HG03025 (cell line): ENCODE data around the gene PRKCQ.
A peak's percentile ranks its signal among the peaks of the same experiment; 100 is the strongest.
"Not testable (repeated sequence)": the region's sequence is repeated elsewhere in the genome, so short reads cannot be mapped to it uniquely, and the experiment has no call there.

Source experiments
- ATAC-seq: cut with Tn5 transposase; IDR thresholded peaks from one replicate; pipeline ENCODE4 v1.9.1; 2021; ENCODE audit warnings: mild to moderate bottlenecking, moderate library complexity; ENCODE audit not compliant: unreplicated experiment, low FRiP score

Gene PRKCQ

GRCh38 chr10:6396226-6396625 is 183.8 kb downstream of the PRKCQ start:
- ATAC-seq = no peak

GRCh38 chr10:6395606-6396005 is 184.5 kb downstream of the PRKCQ start:
- ATAC-seq = no peak

- no peak for ATAC-seq
Measured at GRCh38 chr10:6394084-6394483, 186.0 kb downstream of the PRKCQ start.

GRCh38 chr10:6393168-6393567 is 186.9 kb downstream of the PRKCQ start:
- no peak for ATAC-seq

GRCh38 chr10:6390213-6390845 is 189.7 kb downstream of the PRKCQ start:
- no peak for ATAC-seq

DNA sequence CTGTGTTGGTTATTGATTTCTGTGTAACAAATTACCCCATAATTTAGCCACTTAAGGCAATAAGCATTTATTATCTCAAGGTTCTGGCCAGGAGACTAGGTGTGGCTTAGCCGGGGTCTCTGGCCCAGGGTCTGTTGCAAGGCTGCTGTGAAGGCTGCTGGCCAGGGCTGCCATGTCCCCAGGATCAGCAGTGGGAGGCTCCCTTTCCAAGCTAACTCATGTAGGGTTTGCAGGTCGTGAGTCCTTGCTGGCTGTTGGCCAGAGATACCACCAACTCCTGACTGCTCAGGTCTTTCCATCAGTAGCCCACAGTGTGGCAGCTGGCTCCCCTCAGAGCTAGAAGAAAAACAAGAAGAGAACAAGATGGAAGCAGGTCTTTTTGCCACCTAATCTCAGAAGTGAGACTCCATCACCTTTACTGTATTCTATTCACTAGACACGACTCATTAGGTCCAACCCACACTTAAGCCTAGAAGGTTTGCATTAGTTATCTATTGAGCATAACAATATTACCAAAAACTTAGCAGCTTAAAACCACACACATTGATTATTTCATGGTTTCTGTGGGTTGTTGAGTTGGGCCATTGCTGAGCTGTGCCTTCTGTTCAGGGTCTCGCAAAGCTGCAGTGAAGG is 191.7 kb downstream of the PRKCQ start:
- no peak for ATAC-seq

GRCh38 chr10:6386960-6387359 is 193.1 kb downstream of the PRKCQ start:
- ATAC-seq = no peak

DNA sequence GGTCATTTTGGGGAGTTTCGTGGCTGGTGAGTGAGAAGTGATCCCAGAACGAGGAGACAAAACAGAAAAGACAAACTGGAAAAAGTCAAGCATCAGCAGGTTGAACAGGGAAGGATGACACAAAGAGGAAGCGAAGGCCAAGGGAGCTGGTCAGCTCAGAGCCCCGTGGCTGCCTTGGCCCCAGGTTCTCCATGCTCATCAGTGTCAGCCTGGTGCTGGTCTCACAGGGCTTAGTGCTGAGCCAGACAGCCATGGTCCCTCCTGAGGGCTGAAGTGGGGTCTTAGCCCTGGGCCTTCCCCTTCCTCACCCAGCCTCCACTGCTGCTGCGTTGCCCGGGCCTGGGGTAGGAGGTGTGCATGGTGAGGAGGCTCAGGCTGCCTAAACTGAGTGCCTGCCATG is 193.7 kb downstream of the PRKCQ start:
- no peak for ATAC-seq

DNA sequence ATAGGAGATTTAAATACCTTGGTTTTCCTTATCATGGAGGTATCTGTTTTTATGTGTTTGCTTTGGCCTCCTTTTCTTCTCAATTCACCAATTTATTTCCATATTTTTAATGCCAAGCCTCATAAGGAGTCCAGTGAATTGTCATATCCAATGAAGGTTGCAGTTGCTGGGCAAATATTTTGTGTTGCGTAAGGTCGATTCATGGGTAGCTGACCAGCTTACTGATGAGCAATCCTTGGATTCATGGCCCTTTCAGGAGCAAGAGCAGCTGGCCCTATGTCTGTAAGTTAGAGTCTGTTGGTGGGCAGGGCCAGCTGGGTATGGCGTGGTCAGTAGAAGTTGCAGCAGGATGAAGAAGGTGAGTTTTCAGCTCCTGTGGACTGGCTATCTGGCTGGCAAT is 194.4 kb downstream of the PRKCQ start:
- no peak for ATAC-seq

DNA sequence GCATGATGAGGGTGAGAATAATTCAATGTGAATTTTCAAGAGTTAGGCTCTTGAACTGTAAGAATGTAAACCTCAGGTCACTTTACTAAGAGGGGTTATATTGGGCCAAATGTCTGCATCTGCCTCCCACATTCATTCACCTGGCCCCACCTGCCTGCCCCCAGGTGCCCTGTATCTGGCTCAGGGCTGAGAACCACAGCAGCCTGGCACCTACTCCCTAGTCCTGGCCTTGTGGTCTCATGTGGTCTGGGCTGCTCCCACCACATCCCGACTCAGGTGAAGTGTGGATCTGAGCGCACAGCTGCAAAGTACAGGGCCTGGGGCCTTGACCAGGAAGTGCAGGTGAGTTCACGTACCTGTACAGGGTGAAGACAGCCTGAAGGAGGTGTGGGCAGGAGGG is 195.2 kb downstream of the PRKCQ start:
- ATAC-seq = no peak

GRCh38 chr10:6384031-6384430 is 196.0 kb downstream of the PRKCQ start:
- ATAC-seq = no peak

DNA sequence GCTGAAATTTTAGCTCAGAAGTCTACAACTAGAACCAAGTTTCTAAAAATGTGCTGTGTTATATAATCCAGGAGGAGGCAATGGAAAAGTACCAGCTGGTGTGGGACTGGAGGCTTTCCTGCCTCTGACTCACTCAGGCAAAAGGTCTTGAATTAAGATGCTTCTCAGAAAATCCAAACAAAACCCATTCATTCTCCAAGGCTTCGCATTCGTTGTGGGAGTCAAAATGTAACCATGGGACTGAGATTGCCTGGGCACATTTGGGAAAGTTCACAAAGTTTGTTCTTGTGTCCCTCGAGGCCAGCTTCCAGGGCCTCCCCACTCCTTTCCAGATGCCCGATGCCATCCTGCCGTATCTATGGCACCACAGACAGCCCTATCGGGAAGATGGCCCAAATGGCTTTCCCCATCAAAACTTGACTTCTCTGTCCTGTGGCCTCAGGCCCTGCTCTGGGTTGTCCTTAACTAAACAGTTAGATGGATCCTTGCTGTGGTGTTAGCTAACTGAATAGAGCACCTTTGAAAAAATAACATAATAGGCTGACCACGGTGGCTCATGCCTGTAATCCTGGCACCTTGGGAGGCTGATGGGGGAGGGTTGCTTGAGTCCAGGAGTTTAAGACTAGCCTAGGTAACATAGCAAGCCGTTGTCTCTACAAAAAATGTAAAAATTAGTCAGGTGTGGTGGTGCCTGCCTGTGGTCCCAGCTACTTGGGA is 196.8 kb downstream of the PRKCQ start:
- no peak for ATAC-seq

- ATAC-seq = peak; percentile 80
Measured at GRCh38 chr10:6382081-6382480, 198.0 kb downstream of the PRKCQ start.

- not testable (repeated sequence) for ATAC-seq
Measured at GRCh38 chr10:6380478-6380877, 199.6 kb downstream of the PRKCQ start.

DNA sequence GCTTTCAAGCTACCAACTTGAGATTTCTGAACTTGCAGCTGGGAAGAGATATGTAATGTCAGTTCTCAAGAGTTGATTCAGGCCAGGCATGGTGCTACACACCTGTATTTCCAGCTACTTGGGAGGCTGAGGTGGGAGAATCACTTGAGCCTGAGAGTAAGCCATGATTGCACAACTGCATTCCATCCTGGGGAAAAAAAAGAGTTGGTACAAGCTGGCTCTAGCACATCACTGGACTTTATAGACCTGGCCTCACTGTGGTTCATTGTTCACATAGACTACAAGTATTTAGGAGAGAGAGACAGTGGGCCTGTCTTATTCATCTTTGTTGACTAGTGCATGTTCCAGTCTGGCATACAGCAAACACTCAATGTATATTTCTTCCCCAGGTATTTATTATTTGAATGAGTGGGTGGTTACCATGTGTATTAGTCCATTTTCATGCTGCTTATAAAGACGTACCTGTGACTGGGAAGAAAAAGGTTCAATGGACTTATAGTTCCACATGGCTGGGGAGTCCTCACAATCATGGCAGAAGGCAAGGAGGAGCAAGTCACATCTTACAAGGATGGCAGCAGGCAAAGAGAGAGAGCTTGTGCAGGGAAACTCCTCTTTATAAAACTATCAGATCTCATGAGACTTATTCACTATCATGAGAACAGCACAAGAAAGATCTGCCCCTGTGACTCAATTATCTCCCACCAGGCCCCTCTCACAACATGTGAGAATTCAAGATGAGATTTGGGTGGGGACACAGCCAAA is 200.9 kb downstream of the PRKCQ start:
- no peak for ATAC-seq
